Stimulated activated CD4-positive, alpha-beta T cell treated with anti-CD3 and anti-CD28 coated beads, Interleukin-4, amount 100 ng/mL, for 1 hour (primary cell): ENCODE measurements around the gene CACTIN.
"Not testable (repeated sequence)": the region's sequence is repeated elsewhere in the genome, so short reads cannot be mapped to it uniquely, and the experiment has no call there.

ENCODE experiments used
- DNase-seq: peaks from one replicate; pipeline ENCODE4 v3.0.0-alpha.2; 2020

The CACTIN gene

GRCh38 chr19:3661284-3662238 lies 35.0 kb upstream of the CACTIN start:
- no peak for DNase-seq

GRCh38 chr19:3660493-3661219 lies 34.1 kb upstream of the CACTIN start:
- DNase-seq: no peak

- no peak for DNase-seq
These were observed 33.1 kb upstream of the CACTIN start for GRCh38 chr19:3659746-3660112.

GRCh38 chr19:3658870-3659745 lies 32.5 kb upstream of the CACTIN start:
- no peak for DNase-seq

- no peak for DNase-seq
These were observed 31.6 kb upstream of the CACTIN start for GRCh38 chr19:3658004-3658869.

DNA sequence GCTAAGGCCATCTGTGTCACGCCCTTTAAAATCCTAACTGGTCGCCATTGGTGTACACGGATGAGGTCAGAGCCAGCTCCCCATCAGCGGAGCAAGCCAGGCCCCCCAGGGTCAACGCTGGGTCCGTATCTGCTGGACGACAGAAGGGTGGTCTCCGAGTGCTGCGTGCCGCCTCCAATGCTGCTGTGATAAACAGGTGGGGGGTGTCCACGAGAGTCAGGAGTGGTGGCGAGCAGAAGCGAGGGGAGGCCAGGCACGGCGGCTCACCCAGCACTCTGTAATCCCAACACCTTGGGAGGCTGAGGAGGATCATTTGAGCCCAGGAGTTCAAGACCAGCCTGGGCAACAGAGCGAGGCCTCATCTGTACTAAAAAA lies 30.8 kb upstream of the CACTIN start:
- no peak for DNase-seq

GRCh38 chr19:3656747-3657394 lies 30.3 kb upstream of the CACTIN start:
- no peak for DNase-seq

DNA sequence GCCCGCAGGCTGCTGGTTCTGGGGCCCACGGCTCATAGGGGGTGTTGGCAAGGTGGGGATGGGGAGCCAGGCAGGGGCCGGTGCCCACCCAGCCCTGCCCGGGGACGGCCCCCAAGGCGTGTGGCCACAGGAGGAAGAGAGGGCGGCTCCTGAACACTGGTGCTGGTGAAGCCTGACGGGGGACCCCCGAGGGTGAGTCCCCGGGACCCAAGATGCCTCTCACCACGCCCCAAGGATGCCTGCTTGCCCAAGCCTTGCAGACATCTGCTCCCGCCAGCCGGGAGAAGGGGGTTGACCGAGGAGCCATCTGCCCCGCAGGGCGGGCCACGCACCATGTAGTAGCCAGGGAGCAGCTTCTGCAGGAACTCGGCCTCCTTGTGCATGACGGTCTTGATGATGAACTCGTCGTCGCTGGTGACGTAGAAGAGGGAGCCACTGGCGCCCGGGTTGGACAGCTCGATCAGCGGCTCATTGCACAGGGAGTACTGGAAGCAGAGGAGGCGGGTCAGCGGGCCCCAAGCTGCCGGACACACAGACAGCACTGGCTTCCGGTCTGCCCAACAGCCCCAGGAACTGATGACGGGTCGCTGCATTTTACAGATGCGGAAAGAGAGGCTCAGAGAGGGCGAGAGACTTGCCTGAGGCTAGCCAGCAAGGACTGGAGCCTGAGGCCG lies 29.6 kb upstream of the CACTIN start:
- no peak for DNase-seq

GRCh38 chr19:3655402-3656072 lies 28.9 kb upstream of the CACTIN start:
- no peak for DNase-seq

DNA sequence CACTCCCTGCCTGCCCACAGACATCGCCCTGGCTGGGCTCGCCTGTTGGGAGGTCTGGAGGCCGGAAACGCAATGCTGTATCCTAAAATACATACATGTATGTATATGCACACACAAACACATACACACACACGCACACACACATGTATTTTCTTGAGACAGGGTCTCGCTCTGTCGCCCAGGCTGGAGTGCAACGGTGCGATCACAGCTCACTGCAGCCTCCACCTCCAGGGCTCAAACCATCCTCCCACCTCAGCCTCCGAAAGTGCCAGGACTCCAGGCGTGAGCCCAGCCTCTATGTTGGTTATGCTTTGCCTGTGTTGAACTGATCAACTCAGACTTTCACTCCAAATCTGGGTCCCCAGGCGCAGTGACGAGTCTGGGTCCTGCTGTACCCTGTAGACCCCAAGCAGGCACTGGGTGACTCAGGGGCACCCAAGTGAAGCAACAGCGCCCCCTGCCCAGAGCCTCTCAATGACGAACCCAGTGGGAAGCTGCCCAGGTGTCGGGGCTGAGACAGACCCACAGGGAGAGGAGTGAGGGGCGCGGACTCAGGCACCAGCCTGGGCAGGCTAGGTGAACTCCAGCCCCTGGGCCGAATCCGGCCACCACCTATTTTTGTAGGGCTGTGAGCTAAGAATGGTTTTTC lies 27.4 kb upstream of the CACTIN start:
- peak; percentile 20 for DNase-seq

- DNase-seq: no peak
These were observed 26.6 kb upstream of the CACTIN start for GRCh38 chr19:3653081-3653795.

DNA sequence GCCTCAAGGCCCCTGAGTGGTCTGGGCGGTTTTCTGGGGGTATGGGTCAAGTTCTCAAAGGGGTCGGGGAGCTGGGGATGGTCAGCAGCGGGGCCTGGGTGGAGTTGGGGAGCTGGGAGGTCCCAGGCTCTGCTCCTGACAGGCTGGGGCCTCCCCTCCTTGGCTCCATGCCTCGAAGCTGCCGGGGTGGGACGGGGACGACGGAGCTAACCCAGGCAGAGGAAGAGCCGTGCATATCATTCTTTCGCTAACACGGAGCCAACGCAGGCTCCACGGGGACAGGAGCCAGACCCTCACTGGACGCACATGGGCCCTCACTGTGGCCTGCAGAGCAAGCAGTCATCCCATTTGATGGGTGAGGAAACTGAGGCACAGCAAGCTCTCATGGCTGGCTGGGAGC lies 25.8 kb upstream of the CACTIN start:
- DNase-seq: no peak

- no peak for DNase-seq
These were observed 25.1 kb upstream of the CACTIN start for GRCh38 chr19:3651684-3652083.

DNA sequence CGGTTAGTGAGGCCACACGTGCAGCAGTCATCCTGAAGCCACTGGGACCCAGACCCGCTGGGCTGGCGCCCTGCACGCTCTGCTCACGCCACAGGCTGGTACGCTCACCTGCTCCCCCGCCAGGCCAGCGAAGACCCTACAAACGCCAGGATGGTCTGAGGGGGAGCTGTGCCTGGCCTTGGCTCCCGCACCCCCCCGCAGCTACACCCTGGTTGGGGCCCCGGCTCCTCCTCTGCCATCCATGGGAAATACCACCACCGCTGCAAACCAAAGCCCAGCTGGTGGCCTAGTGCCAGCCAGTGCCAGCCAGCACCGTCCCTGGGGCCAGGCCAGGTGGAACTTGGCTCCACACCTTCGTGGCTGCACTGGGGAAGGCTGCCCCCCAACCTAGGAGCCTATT lies 23.3 kb upstream of the CACTIN start:
- no peak for DNase-seq

GRCh38 chr19:3648037-3648905 lies 21.7 kb upstream of the CACTIN start:
- no peak for DNase-seq

GRCh38 chr19:3647102-3647501 lies 20.5 kb upstream of the CACTIN start:
- not testable (repeated sequence) for DNase-seq

DNA sequence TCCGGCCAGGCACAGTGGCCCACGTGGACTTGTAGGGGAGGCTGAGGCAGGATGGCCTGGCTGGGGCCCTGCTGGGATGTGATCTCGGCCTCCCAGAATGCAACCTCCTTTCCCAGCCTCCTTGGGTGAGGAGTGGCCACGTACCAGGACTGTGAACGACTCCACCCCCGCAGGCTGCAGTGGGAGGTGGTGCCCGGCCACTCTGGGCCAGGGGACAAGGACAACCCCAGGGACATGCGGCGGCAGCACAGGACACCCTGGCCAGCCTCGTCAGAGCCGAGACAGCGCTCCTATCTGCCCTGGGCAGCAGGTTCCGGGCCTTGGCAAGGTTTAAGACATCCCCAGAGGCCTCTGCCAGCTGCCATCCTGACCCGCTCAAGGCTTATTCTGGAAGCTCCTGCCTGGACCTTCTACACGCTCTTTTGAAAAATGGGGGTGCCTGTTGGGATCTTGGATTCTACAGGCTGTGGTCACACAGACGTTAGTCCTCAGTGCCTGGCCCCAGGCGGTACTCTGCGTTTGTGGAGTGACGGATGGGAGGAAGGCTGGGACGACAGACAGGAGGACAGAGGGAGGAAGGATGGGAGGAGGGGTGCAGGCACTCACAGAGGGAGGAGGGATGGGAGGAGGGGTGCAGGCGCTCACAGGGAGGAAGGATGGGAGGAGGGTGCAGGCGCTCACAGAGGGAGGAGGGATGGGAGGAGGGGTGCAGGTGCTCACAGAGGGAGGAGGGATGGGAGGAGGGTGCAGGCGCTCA lies 19.9 kb upstream of the CACTIN start:
- DNase-seq: no peak
